Upper lobe of left lung (tissue), 4 donors: ENCODE results near the gene AGAP1.

Experiments
- CTCF ChIP-seq, 6 experiments: fragments of 450-650 bp in 4 of 6; fragments of 200-600 bp in 2 of 6; sonication (generic) in 2 of 6; IDR thresholded peaks; one replicate each; pipeline ENCODE4 v1.5.1; 2016 to 2019; ENCODE audit warnings: antibody characterized with exemption in 6 of 6
- POLR2A ChIP-seq, 4 donors: fragments of 450-650 bp; IDR thresholded peaks; one replicate each; pipeline ENCODE4 v1.5.1; 2016 to 2017; ENCODE audit warnings: antibody characterized with exemption in 4 of 4, mild to moderate bottlenecking in 2 of 4

GRCh38 chr2:235561450-235561849 is 67.6 kb downstream of the AGAP1 start:
- TF ChIP-seq CTCF (IDR thresholded peaks at IDR 0.05) = no peak
- no peak for TF ChIP-seq POLR2A (IDR thresholded peaks at IDR 0.05)
